H9 (cell line): ENCODE results near the gene PTPRS. TPM values are rescaled to one million over a fixed set of nuclear protein-coding genes. Genes with fewer than 3 reads are reported as not detected.

Source experiments
- DNase-seq: peaks from one replicate; pipeline ENCODE4 v3.0.0-alpha.2; 2017
- H2AFZ ChIP-seq: one replicate; pipeline ENCODE4 v1.6.1; 2013; ENCODE audit warnings: mild to moderate bottlenecking, low read length, control low read depth, moderate library complexity
- H2AK5ac ChIP-seq: 2 replicates; pipeline ENCODE4 v1.6.1; 2013; ENCODE audit warnings: low read length, control low read depth, mixed read lengths; ENCODE audit not compliant: insufficient read length
- H2BK120ac ChIP-seq: one replicate; pipeline ENCODE4 v1.6.1; 2013; ENCODE audit warnings: low read depth, mild to moderate bottlenecking, low read length, control low read depth, inconsistent platforms; ENCODE audit not compliant: poor library complexity, severe bottlenecking
- H2BK12ac ChIP-seq: 2 replicates; pipeline ENCODE4 v1.6.1; 2013; ENCODE audit warnings: low read length, control low read depth, mixed read lengths, low read depth; ENCODE audit not compliant: insufficient read length
- H2BK15ac ChIP-seq: 2 replicates; pipeline ENCODE4 v1.6.1; 2013; ENCODE audit warnings: low read depth, low read length, control low read depth
- H2BK20ac ChIP-seq: one replicate; pipeline ENCODE4 v1.6.1; 2013; ENCODE audit warnings: low read depth, mild to moderate bottlenecking, low read length, control low read depth, inconsistent platforms; ENCODE audit not compliant: poor library complexity, severe bottlenecking
- H2BK5ac ChIP-seq: 2 replicates; pipeline ENCODE4 v1.6.1; 2013; ENCODE audit warnings: low read length, control low read depth, mixed read lengths; ENCODE audit not compliant: insufficient read length
- H3K14ac ChIP-seq: 2 replicates; pipeline ENCODE4 v1.6.1; 2013; ENCODE audit warnings: low read length, control low read depth; ENCODE audit not compliant: insufficient read depth
- H3K18ac ChIP-seq: 2 replicates; pipeline ENCODE4 v1.6.1; 2013; ENCODE audit warnings: low read depth, mild to moderate bottlenecking, mixed read lengths, low read length, control low read depth; ENCODE audit not compliant: insufficient read length
- H3K23ac ChIP-seq: 2 replicates; pipeline ENCODE4 v1.6.1; 2013; ENCODE audit warnings: low read length, control low read depth, mixed read lengths, low read depth; ENCODE audit not compliant: insufficient read length
- H3K23me2 ChIP-seq: 2 replicates; pipeline ENCODE4 v1.6.1; 2013; ENCODE audit warnings: low read depth, mild to moderate bottlenecking, mixed read lengths, low read length, control low read depth; ENCODE audit not compliant: insufficient read length, poor library complexity, severe bottlenecking
- H3K27ac ChIP-seq: 2 replicates; pipeline ENCODE4 v1.5.1; 2013; ENCODE audit warnings: low read length, control low read depth, mixed read lengths, low read depth; ENCODE audit not compliant: insufficient read length
- H3K27me3 ChIP-seq: 2 replicates; pipeline ENCODE4 v1.6.1; 2013; ENCODE audit warnings: low read length, control low read depth, inconsistent platforms; ENCODE audit not compliant: insufficient read depth
- H3K4ac ChIP-seq: 2 replicates; pipeline ENCODE4 v1.6.1; 2013; ENCODE audit warnings: low read depth, mild to moderate bottlenecking, control low read depth, inconsistent platforms, low read length, moderate library complexity
- H3K4me1 ChIP-seq: 2 replicates; pipeline ENCODE4 v1.6.1; 2013; ENCODE audit warnings: low read length, control low read depth, inconsistent platforms; ENCODE audit not compliant: insufficient read depth
- H3K4me2 ChIP-seq: 2 replicates; pipeline ENCODE4 v1.6.1; 2013; ENCODE audit warnings: low read length, control low read depth, mixed read lengths; ENCODE audit not compliant: insufficient read length, insufficient read depth
- H3K56ac ChIP-seq: 2 replicates; pipeline ENCODE4 v1.6.1; 2013; ENCODE audit warnings: low read depth, mild to moderate bottlenecking, mixed read lengths, low read length, control low read depth; ENCODE audit not compliant: insufficient read length
- H3K79me1 ChIP-seq: 2 replicates; pipeline ENCODE4 v1.6.1; 2013; ENCODE audit warnings: low read depth, mild to moderate bottlenecking, moderate library complexity, low read length, control low read depth, inconsistent platforms; ENCODE audit not compliant: insufficient read depth, poor library complexity, severe bottlenecking
- H3K79me2 ChIP-seq: 2 replicates; pipeline ENCODE4 v1.6.1; 2013; ENCODE audit warnings: low read length, control low read depth, inconsistent platforms; ENCODE audit not compliant: insufficient read depth
- H3K9ac ChIP-seq: 2 replicates; pipeline ENCODE4 v1.6.1; 2013; ENCODE audit warnings: low read length, control low read depth, mixed read lengths; ENCODE audit not compliant: insufficient read length; ENCODE audit errors: extremely low read depth
- H3K9me3 ChIP-seq: one replicate; pipeline ENCODE4 v1.6.1; 2013; ENCODE audit warnings: low read depth, low read length, inconsistent platforms; ENCODE audit not compliant: control insufficient read depth
- H3T11ph ChIP-seq: one replicate; pipeline ENCODE4 v1.6.1; 2013; ENCODE audit warnings: mild to moderate bottlenecking, low read length, control low read depth, inconsistent platforms
- H4K20me1 ChIP-seq: one replicate; pipeline ENCODE4 v1.6.1; 2013; ENCODE audit not compliant: control insufficient read depth, insufficient read length, insufficient read depth
- H4K5ac ChIP-seq: 2 replicates; pipeline ENCODE4 v1.6.1; 2013; ENCODE audit warnings: low read depth, mild to moderate bottlenecking, mixed read lengths, low read length, control low read depth; ENCODE audit not compliant: insufficient read length
- H4K8ac ChIP-seq: replicated peaks from 2 replicates; pipeline ENCODE4 v1.6.1; 2013; ENCODE audit warnings: low read length, control low read depth, mixed read lengths, low read depth; ENCODE audit not compliant: insufficient read length
- H4K91ac ChIP-seq: 2 replicates; pipeline ENCODE4 v1.6.1; 2013; ENCODE audit warnings: low read depth, mild to moderate bottlenecking, moderate library complexity, mixed read lengths, low read length, control low read depth; ENCODE audit not compliant: insufficient read length
- H3K27ac Mint-ChIP-seq, 3 experiments: 2 replicates in 2 of 3; 3 replicates in 1 of 3; pipeline ENCODE4 v1.8.0; 2020 to 2021; ENCODE audit warnings: mixed read lengths in 3 of 3, mild to moderate bottlenecking in 1 of 3, moderate library complexity in 1 of 3
- H3K27me3 Mint-ChIP-seq: 2 replicates; pipeline ENCODE4 v1.8.0; 2021; ENCODE audit warnings: low read depth, mild to moderate bottlenecking, moderate library complexity, mixed read lengths
- H3K36me3 Mint-ChIP-seq, 3 experiments: 2 replicates in 2 of 3; 3 replicates in 1 of 3; pipeline ENCODE4 v1.8.0; 2020 to 2021; ENCODE audit warnings: low read depth in 3 of 3, mixed read lengths in 3 of 3; ENCODE audit not compliant: insufficient read depth in 1 of 3
- H3K4me1 Mint-ChIP-seq, 2 experiments: 2 replicates each; pipeline ENCODE4 v1.8.0; 2020; ENCODE audit warnings: mixed read lengths in 2 of 2
- H3K4me3 Mint-ChIP-seq, 2 experiments: 2 replicates in 1 of 2; 3 replicates in 1 of 2; pipeline ENCODE4 v1.8.0; 2020 to 2021; ENCODE audit warnings: mild to moderate bottlenecking in 2 of 2, mixed read lengths in 2 of 2, moderate library complexity in 1 of 2
- H3K9me3 Mint-ChIP-seq, 2 experiments: 2 replicates in 1 of 2; 3 replicates in 1 of 2; pipeline ENCODE4 v1.8.0; 2020; ENCODE audit warnings: mild to moderate bottlenecking in 2 of 2, mixed read lengths in 2 of 2, moderate library complexity in 1 of 2
- WGBS: extraction: QIAGEN DNeasy Blood & Tissue Kit; methylation state at CpG from one replicate; pipeline ENCODE4 v1.1.7; 2013; ENCODE audit warnings: missing lambda C conversion rate, low lambda C conversion rate, mixed read lengths; ENCODE audit not compliant: insufficient read length; ENCODE audit errors: extremely low coverage; 5-methylcytosine and 5-hydroxymethylcytosine counted together
- total RNA-seq: library from RNA; stranded (reverse); gene quantifications from 2 replicates; pipeline ENCODE4 v1.2.1, GENCODE V29; 2021
- TF ChIP-seq, protein P1 (sequence below): fragments of 200-600 bp; sonication (generic); conservative IDR thresholded peaks from 3 replicates; pipeline ENCODE4 v1.8.0; 2021; ENCODE audit warnings: antibody characterized with exemption, mild to moderate bottlenecking

PTPRS gene
- total RNA-seq, 1 experiment from 2014 or later: 186 TPM

DNA sequence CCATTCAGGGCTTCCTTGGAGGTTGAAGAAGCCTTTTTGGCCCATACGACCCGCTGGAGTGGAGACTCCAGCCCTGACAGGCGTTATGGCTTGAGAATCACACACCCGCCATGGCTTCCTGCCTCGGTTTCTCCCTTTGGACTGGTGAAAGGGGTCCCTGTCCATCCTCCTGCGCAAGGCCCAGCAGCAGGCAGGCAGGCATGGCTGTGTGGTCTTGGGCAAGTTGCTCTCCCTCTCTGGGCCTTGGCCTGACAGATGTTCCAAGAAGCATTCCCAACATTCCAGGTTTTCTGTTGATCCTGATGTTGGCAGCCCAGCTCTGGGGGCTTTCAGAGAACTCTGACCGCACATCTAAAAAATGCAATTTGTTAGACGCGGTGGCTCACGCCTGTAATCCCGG, 8.1 kb downstream of the PTPRS start:
- Mint-ChIP-seq H3K27me3 (no peaks in the 10 kb centered on the region), H3K9me3 (no peaks in the 10 kb centered on the region), H3K27ac (no peak overlapping the region), H3K36me3 (peaks cover 11 to 38% (median 15%) of the 10 kb centered on the region in 3 experiments; a peak in 6 of 7 replicates), H3K4me1 (peaks cover 13 to 29% of the 10 kb centered on the region in 2 experiments), H3K4me3 (no peak overlapping the region)
- Histone ChIP-seq H3K4me1 (no peaks in the 10 kb centered on the region), H2AFZ (no peak overlapping the region), H2AK5ac (no peak overlapping the region), H3K79me1 (peaks cover 7% of the 10 kb centered on the region), H2BK12ac (no peak overlapping the region), H3K56ac (no peak overlapping the region), H3K4ac (no peak overlapping the region), H3K14ac (no peak overlapping the region), H3T11ph (no peak overlapping the region), H3K79me2 (peaks cover 36% of the 10 kb centered on the region; the same call in 1 of the 2 replicates), H4K5ac (no peak overlapping the region), H2BK120ac (no peak overlapping the region), H3K18ac (no peak overlapping the region), H2BK5ac (no peak overlapping the region), H3K27ac (no peak overlapping the region), H4K20me1 (no peaks in the 10 kb centered on the region), H2BK20ac (no peak overlapping the region), H3K23me2 (no peaks in the 10 kb centered on the region), H3K27me3 (no peaks in the 10 kb centered on the region), H3K23ac (no peak overlapping the region), H2BK15ac (no peak overlapping the region), H3K9me3 (no peaks in the 10 kb centered on the region), H3K4me2 (no peak overlapping the region), H4K91ac (no peak overlapping the region), H3K9ac (no peak overlapping the region), H4K8ac (no peak overlapping the region)
- no CpG with 5 or more reads among the region's 11 CpGs for WGBS
- no peak for DNase-seq
- TF ChIP-seq, protein P1, sequence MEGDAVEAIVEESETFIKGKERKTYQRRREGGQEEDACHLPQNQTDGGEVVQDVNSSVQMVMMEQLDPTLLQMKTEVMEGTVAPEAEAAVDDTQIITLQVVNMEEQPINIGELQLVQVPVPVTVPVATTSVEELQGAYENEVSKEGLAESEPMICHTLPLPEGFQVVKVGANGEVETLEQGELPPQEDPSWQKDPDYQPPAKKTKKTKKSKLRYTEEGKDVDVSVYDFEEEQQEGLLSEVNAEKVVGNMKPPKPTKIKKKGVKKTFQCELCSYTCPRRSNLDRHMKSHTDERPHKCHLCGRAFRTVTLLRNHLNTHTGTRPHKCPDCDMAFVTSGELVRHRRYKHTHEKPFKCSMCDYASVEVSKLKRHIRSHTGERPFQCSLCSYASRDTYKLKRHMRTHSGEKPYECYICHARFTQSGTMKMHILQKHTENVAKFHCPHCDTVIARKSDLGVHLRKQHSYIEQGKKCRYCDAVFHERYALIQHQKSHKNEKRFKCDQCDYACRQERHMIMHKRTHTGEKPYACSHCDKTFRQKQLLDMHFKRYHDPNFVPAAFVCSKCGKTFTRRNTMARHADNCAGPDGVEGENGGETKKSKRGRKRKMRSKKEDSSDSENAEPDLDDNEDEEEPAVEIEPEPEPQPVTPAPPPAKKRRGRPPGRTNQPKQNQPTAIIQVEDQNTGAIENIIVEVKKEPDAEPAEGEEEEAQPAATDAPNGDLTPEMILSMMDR: no peak
